Epithelial cell of esophagus (primary cell): ENCODE results near the gene JPH3.

Experiments
- DNase-seq: peaks from one replicate; pipeline ENCODE4 v3.0.0; 2010; ENCODE audit warnings: low read depth
- H3K4me3 ChIP-seq: 2 replicates; pipeline ENCODE4 v1.5.1; 2011; ENCODE audit warnings: mild to moderate bottlenecking, low read length, control low read depth
- TF ChIP-seq, protein P1 (sequence below): IDR thresholded peaks from 2 replicates; pipeline ENCODE4 v1.5.1; 2011; ENCODE audit warnings: low read depth, mild to moderate bottlenecking, low read length, control low read depth, inconsistent platforms; ENCODE audit not compliant: insufficient read depth; ENCODE audit errors: missing control alignments

The JPH3 gene

DNA sequence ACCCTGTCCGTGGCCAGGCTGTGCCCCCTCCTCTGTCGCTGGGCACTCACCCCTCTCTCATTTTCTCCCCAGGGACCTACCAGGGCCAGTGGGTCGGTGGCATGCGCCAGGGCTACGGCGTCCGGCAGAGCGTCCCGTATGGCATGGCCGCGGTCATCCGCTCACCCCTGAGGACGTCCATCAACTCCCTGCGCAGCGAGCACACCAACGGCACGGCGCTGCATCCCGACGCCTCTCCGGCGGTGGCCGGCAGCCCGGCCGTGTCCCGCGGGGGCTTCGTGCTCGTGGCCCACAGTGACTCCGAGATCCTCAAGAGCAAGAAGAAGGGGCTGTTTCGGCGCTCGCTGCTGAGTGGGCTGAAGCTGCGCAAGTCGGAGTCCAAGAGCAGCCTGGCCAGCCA lies 41.9 kb downstream of the JPH3 start:
- DNase-seq: no peak
- H3K4me3 ChIP-seq: no peak overlapping the region
- TF ChIP-seq, protein P1, sequence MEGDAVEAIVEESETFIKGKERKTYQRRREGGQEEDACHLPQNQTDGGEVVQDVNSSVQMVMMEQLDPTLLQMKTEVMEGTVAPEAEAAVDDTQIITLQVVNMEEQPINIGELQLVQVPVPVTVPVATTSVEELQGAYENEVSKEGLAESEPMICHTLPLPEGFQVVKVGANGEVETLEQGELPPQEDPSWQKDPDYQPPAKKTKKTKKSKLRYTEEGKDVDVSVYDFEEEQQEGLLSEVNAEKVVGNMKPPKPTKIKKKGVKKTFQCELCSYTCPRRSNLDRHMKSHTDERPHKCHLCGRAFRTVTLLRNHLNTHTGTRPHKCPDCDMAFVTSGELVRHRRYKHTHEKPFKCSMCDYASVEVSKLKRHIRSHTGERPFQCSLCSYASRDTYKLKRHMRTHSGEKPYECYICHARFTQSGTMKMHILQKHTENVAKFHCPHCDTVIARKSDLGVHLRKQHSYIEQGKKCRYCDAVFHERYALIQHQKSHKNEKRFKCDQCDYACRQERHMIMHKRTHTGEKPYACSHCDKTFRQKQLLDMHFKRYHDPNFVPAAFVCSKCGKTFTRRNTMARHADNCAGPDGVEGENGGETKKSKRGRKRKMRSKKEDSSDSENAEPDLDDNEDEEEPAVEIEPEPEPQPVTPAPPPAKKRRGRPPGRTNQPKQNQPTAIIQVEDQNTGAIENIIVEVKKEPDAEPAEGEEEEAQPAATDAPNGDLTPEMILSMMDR: no peak

DNA sequence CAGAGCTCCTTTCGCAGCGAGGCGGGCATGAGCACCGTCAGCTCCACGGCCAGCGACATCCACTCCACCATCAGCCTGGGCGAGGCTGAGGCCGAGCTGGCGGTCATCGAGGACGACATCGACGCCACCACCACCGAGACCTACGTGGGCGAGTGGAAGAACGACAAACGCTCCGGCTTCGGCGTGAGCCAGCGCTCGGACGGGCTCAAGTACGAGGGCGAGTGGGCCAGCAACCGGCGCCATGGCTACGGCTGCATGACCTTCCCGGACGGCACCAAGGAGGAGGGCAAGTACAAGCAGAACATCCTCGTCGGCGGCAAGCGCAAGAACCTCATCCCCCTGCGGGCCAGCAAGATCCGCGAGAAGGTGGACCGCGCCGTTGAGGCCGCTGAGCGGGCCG lies 42.3 kb downstream of the JPH3 start:
- no peak overlapping the region for H3K4me3 ChIP-seq
- DNase-seq: no peak
- TF ChIP-seq, protein P1: no peak

DNA sequence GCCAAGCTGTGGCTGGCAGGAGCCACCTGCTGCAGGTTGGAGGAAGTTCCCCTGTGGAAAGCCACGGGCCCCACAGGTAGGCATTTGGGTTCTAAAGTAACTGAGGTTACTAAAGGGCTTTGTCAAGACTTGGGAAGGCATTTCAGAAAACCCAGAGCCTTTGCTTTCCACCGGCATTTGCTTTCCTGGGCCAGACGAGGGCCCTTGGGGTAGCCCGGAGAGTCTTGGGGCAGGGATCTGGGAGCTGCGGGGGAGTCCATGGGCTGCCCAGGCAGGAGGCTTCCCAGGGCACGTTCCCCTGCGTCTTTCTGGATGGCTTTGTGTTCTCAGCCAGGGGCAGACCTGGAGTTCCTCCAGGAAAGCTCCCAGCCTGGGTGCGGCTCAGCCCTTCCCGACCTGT lies 43.5 kb downstream of the JPH3 start:
- no peak for DNase-seq
- TF ChIP-seq, protein P1: no peak

DNA sequence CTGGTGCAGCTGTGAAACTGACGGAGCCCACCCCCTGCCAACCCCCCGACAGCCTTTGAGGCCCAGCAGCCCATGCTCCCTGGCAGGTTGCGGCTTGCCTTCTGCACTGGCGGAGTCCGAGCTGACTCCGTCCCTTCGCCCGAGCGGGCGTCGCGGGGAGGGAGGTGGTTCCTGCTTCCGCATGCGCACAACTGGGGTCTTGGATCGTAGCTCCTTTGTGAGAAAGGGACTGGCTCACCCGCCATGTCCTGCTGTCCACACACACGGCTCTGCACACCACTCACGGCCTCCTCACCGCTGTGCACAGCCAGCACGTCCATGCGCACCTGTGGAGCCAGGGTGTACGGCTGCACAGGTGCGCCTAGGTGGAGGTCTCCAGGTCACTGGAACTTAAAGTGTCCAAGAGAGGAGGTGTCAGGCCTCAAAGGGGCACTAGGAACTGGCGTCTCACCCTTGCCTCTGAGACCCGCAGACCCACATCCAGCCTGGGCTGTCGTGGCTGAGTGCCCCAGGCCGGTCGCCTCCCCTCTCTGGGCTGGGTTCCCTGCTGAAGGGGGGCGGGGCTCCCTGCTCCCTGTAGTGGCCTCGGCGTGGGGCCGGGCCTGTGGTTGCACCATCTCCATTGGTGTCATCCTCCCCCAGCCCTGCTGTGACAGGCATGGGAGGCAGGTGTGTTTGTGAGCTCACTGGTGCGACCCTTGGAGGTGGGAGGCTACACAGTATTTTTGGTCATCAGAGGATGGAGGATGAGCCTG lies 45.3 kb downstream of the JPH3 start:
- TF ChIP-seq, protein P1: no peak
- no peak overlapping the region for H3K4me3 ChIP-seq
- no peak for DNase-seq

More for the DNA sequence above, 43.5 kb downstream of the JPH3 start:
- H3K4me3 ChIP-seq: no peak overlapping the region

DNA sequence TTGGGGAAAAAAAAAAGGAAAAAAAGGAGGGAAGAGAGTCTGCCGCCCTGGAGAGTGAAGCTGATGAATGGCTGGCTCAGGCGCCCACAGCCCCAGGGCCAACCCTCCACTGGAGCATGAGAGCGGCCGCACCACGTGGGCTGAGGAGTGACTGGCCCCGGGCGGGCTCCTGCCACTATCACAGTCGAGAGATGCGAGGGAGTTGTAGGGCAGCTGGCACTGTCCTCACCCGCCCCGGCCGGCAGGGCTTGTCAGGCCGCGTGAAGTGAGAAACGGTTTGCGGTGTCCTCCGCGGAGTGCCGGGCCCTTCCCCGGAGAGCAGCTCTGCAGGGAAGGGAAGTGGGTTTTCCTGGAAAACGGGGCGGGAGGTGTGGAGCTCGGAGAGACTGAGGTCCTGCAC lies 45.9 kb downstream of the JPH3 start:
- TF ChIP-seq, protein P1: no peak
- no peak overlapping the region for H3K4me3 ChIP-seq
- no peak for DNase-seq

DNA sequence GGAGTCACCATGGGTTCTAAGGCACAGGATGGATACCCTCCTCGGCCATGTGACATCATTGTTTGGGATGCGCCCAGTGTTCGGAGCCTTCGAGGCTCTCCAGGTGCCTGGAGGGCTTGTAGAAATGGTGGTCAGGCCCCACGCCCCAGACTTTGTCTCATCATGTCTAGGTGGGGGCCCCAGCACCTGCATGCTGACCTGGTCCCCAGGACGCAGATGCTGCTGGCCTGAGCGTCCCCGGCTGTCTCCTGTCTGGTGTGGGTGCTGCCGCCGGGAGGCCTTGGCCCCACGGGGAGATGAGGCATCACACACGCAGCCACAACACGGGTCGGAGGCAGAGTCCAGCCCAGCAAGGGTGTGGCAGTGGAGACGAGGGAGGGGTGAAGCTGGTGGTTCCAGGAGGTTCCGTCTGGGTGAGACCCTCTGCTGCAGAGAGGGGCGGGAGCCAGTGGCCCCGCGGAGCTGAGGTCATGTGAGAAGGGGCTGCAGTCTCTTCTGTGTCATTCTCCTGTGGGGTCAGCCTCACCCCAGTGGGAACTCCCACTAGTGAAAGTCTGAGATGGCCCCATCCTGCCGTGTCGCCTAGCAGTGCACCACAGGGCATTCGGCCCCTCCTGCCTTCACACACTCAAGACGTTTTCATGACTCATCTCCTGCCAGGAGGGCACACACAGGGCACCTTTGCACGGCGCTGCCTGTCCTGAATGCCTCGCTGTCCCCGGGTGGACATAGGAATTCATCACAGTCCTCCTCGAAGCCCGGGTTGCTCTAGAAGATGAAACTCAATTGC lies 46.6 kb downstream of the JPH3 start:
- TF ChIP-seq, protein P1: no peak
- no peak for DNase-seq
- no peak overlapping the region for H3K4me3 ChIP-seq
